Endothelial cell of umbilical vein (primary cell): Measurements from ENCODE around the gene TGM1. TPM values are rescaled to one million over a fixed set of nuclear protein-coding genes. Genes with fewer than 3 reads are reported as not detected.

Source experiments
- BruUV-seq: library from RNA; stranded (reverse); fragments of 400-500 nt; replicated peaks from 2 replicates; lab custom pipeline; 2021; lab: Mats Ljungman, UMichigan
- CTCF ChIA-PET: fragments of 300-600, 350-600 bp; sonication (Branson Sonifier 250); formaldehyde crosslinking; loops from one replicate; lab custom pipeline; 2021; ENCODE audit warnings: antibody characterized with exemption, inconsistent platforms; lab: Charles Lee
- POLR2A ChIA-PET: fragments of 300-600, 350-600 bp; sonication (Branson Sonifier 250); formaldehyde crosslinking; loops from one replicate; lab custom pipeline; 2021; ENCODE audit warnings: antibody characterized with exemption, inconsistent platforms; lab: Charles Lee
- DNase-seq: peaks from one replicate; pipeline ENCODE4 v3.0.0-alpha.2; 2011; ENCODE audit warnings: low read depth, low spot score
- FAIRE-seq: peaks from 2 replicates; lab custom pipeline; 2011; peaks lifted over from hg19 to GRCh38; lab: Jason Lieb, UNC
- H2AFZ ChIP-seq: 2 replicates; pipeline ENCODE4 v1.6.0; 2012; ENCODE audit warnings: low read depth, low read length, control low read depth, inconsistent platforms
- H3K27ac ChIP-seq: 2 replicates; pipeline ENCODE4 v1.5.1; 2011; ENCODE audit warnings: low read depth, mild to moderate bottlenecking, control low read depth, low read length, moderate library complexity; ENCODE audit not compliant: insufficient read depth
- H3K27me3 ChIP-seq, 2 experiments: 2 replicates each; pipeline versions ENCODE4 v1.6.0 to v1.6.1; 2011; ENCODE audit warnings: low read length in 2 of 2, mixed read lengths in 1 of 2; ENCODE audit not compliant: control insufficient read depth in 2 of 2, insufficient read depth in 2 of 2
- H3K36me3 ChIP-seq, 2 experiments: 2 replicates in 1 of 2; 3 replicates in 1 of 2; pipeline ENCODE4 v1.5.1; 2011; ENCODE audit warnings: low read length in 2 of 2, mild to moderate bottlenecking in 1 of 2, moderate library complexity in 1 of 2; ENCODE audit not compliant: control insufficient read depth in 2 of 2, insufficient read depth in 2 of 2; ENCODE audit errors: extremely low read depth in 1 of 2
- H3K4me1 ChIP-seq: 3 replicates; pipeline ENCODE4 v1.5.1; 2011; ENCODE audit warnings: mild to moderate bottlenecking, low read length; ENCODE audit not compliant: control insufficient read depth, insufficient read depth; ENCODE audit errors: extremely low read depth
- H3K4me2 ChIP-seq: 2 replicates; pipeline ENCODE4 v1.6.1; 2011; ENCODE audit warnings: low read length, control low read depth, mixed read lengths; ENCODE audit not compliant: insufficient read depth
- H3K4me3 ChIP-seq, 3 experiments: fragments of 200-600 bp in 1 of 3; sonication (generic), shearing (Covaris generic) in 1 of 3; replicated peaks in 1 of 3; 2 replicates each; pipeline ENCODE4 v1.5.1; 2011 to 2016; ENCODE audit warnings: control low read depth in 3 of 3, low read length in 3 of 3, mild to moderate bottlenecking in 2 of 3, inconsistent platforms in 1 of 3, low read depth in 1 of 3, moderate library complexity in 1 of 3; ENCODE audit not compliant: insufficient read depth in 1 of 3
- H3K79me2 ChIP-seq: 2 replicates; pipeline ENCODE4 v1.6.0; 2012; ENCODE audit warnings: low read length, inconsistent platforms; ENCODE audit not compliant: control insufficient read depth, insufficient read depth
- H3K9ac ChIP-seq: replicated peaks from 2 replicates; pipeline ENCODE3; 2011; ENCODE audit warnings: low read length, control low read depth; ENCODE audit not compliant: insufficient read depth; ENCODE audit errors: extremely low read depth
- H3K9me1 ChIP-seq: replicated peaks from 3 replicates; pipeline ENCODE4 v1.6.0; 2011; ENCODE audit warnings: mild to moderate bottlenecking, low read length; ENCODE audit not compliant: control insufficient read depth, insufficient read depth; ENCODE audit errors: extremely low read depth
- H3K9me3 ChIP-seq: replicated peaks from 2 replicates; pipeline ENCODE4 v1.5.1; 2012; ENCODE audit warnings: low read length, inconsistent platforms; ENCODE audit not compliant: control insufficient read depth, insufficient read depth
- H4K20me1 ChIP-seq: replicated peaks from 2 replicates; pipeline ENCODE3; 2011; ENCODE audit warnings: mild to moderate bottlenecking, low read length; ENCODE audit not compliant: control insufficient read depth, insufficient read depth; ENCODE audit errors: extremely low read depth
- CTCF ChIP-seq, 2 donors: IDR thresholded peaks; 1 replicate in 1 of 2; 2 replicates in 1 of 2; pipeline ENCODE4 v1.5.1; 2011; ENCODE audit warnings: low read length in 2 of 2, mild to moderate bottlenecking in 2 of 2, moderate library complexity in 2 of 2, control low read depth in 1 of 2, inconsistent platforms in 1 of 2, low read depth in 1 of 2; ENCODE audit not compliant: insufficient read depth in 1 of 2; ENCODE audit errors: extremely low read depth in 1 of 2
- EZH2 ChIP-seq: IDR thresholded peaks from 2 replicates; pipeline ENCODE4 v1.6.1; 2012; ENCODE audit warnings: borderline replicate concordance, low read depth, mild to moderate bottlenecking, moderate library complexity, low read length, inconsistent platforms; ENCODE audit not compliant: severe bottlenecking
- FOS ChIP-seq: IDR thresholded peaks from 2 replicates; pipeline ENCODE4 v1.6.1; 2011; ENCODE audit warnings: mild to moderate bottlenecking, low read length, moderate library complexity, borderline replicate concordance; ENCODE audit not compliant: insufficient read depth
- GATA2 ChIP-seq: IDR thresholded peaks from 2 replicates; pipeline ENCODE4 v1.7.0; 2011; ENCODE audit warnings: low read depth, mild to moderate bottlenecking, moderate library complexity, mixed read lengths, low read length; ENCODE audit not compliant: insufficient read length, insufficient read depth
- JUN ChIP-seq: IDR thresholded peaks from 2 replicates; pipeline ENCODE4 v1.6.1; 2011; ENCODE audit warnings: borderline replicate concordance, low read depth; ENCODE audit not compliant: insufficient read length, insufficient read depth
- MAX ChIP-seq: IDR thresholded peaks from 2 replicates; pipeline ENCODE4 v1.6.1; 2011; ENCODE audit not compliant: insufficient read depth, insufficient read length
- MYC ChIP-seq: IDR thresholded peaks from one replicate; pipeline ENCODE4 v1.6.1; 2011; ENCODE audit warnings: mild to moderate bottlenecking, low read depth, low read length
- POLR2A ChIP-seq: IDR thresholded peaks from 2 replicates; pipeline ENCODE4 v1.6.1; 2012; ENCODE audit warnings: low read depth, mild to moderate bottlenecking, control low read depth, low read length
- POLR2AphosphoS5 ChIP-seq: IDR thresholded peaks from 2 replicates; pipeline ENCODE4 v1.6.1; 2012; ENCODE audit warnings: low read depth, mild to moderate bottlenecking, control low read depth, low read length, moderate library complexity; ENCODE audit not compliant: insufficient read depth
- dilution Hi-C: fragments of 300-500 bp; cut with MboI; formaldehyde crosslinking; loops from one replicate; pipeline ENCODE4 v1.15.0; 2019; ENCODE audit warnings: low sequenced_read_pairs; ENCODE audit not compliant: extremely low pct_ligation_motif_present
- intact Hi-C: fragments of 100-400 bp; cut with micrococcal nuclease; formaldehyde crosslinking; loops from one replicate; pipeline ENCODE4 v1.10.0; 2022
- polyA plus RNA-seq, 4 experiments: library from polyadenylated mRNA; depleted of rRNA in 3 of 4; stranded (reverse) in 3 of 4; unstranded in 1 of 4; fragments of >200 nt; gene quantifications; 2 replicates each; pipeline versions ENCODE4 v1.2.1 to v1.2.3, GENCODE V29; 2011 to 2012; ENCODE audit warnings: missing spikeins in 1 of 4
- total RNA-seq: library from RNA; stranded (reverse); gene quantifications from 2 replicates; pipeline ENCODE4 v1.2.3, GENCODE V29; 2021

Gene TGM1
- total and polyA plus RNA-seq, 2 donors (not counting 3 experiments of a cell fraction or from before 2014, with no cell fraction given): 1.0 to 3.4 TPM

GRCh38 chr14:24234095-24235005 is 28.6 kb downstream of the TGM1 start:
- H3K4me1 ChIP-seq: peaks cover 35% of the 10 kb centered on the region
- peaks cover 36% of the 10 kb centered on the region for H3K79me2 ChIP-seq
- DNase-seq (no peak), FAIRE-seq (no peak)
- no peak overlapping the region for H3K9ac ChIP-seq
- no peaks in the 10 kb centered on the region for H4K20me1 ChIP-seq
- peaks cover 3 to 24% of the 10 kb centered on the region in 2 experiments for H3K36me3 ChIP-seq
- H3K9me1 ChIP-seq: no peaks in the 10 kb centered on the region
- POLR2A ChIA-PET: no interaction called here
- TF ChIP-seq CTCF (IDR thresholded peaks at IDR 0.05; ENCODE audit: extremely low read depth in 1 of 2, insufficient read depth in 1 of 2, low read depth in 1 of 2, low read length in 2 of 2) (no peak), POLR2A (no peak), POLR2AphosphoS5 (no peak), JUN (no peak), GATA2 (no peak), EZH2 (no peak), MYC (no peak), FOS (no peak), MAX (no peak)
- no peaks in the 10 kb centered on the region for H3K9me3 ChIP-seq
- dilution Hi-C loops: no loop called here
- no peak overlapping the region for H3K27ac ChIP-seq
- intact Hi-C loops: no loop called here
- no peak overlapping the region for H3K4me3 ChIP-seq
- H2AFZ ChIP-seq: no peak overlapping the region
- H3K4me2 ChIP-seq: peak overlapping the region; percentile 8
- no peaks in the 10 kb centered on the region for H3K27me3 ChIP-seq
- CTCF ChIA-PET: interaction anchor here (0.7 to 1.7 kb wide), 6 partner anchors 11 to 63 kb away, joined by 3 to 9 read pairs (median 4); partner anchors contain the start of genes MDP1 and RABGGTA
- no TSS peak for BruUV-seq
